GM23338 (cell line): Measurements from ENCODE around the gene HACD3. TPM values are rescaled to one million over a fixed set of nuclear protein-coding genes. Genes with fewer than 3 reads are reported as not detected.

Source experiments
- ATAC-seq: fragments of 200-7000 bp; cut with Tn5 transposase; 3 replicates; pipeline ENCODE4 v1.9.1; 2020
- DNase-seq: peaks from one replicate; pipeline ENCODE4 v3.0.0-alpha.2; 2015; ENCODE audit warnings: low spot score
- H2AFZ ChIP-seq: fragments of 200-600 bp; sonication (generic); 2 replicates; pipeline ENCODE4 v1.8.0; 2016; ENCODE audit warnings: antibody characterized with exemption, mild to moderate bottlenecking, moderate library complexity
- H3F3A ChIP-seq: fragments of 200-600 bp; sonication (generic); replicated peaks from 2 replicates; pipeline ENCODE4 v1.8.0; 2017; ENCODE audit warnings: antibody characterized with exemption, mixed run types, low read depth
- H3K27ac ChIP-seq: fragments of 200-600 bp; sonication (generic); 2 replicates; pipeline ENCODE4 v1.6.1; 2016; ENCODE audit warnings: low read depth
- H3K27me3 ChIP-seq: fragments of 200-600 bp; sonication (generic); 2 replicates; pipeline ENCODE4 v1.8.0; 2016; ENCODE audit warnings: mild to moderate bottlenecking, mixed run types, moderate library complexity; ENCODE audit not compliant: insufficient read depth
- H3K36me3 ChIP-seq: fragments of 200-600 bp; sonication (generic); 2 replicates; pipeline ENCODE4 v1.8.0; 2016; ENCODE audit warnings: mild to moderate bottlenecking; ENCODE audit not compliant: insufficient read depth
- H3K4me1 ChIP-seq: fragments of 200-600 bp; sonication (generic); 2 replicates; pipeline ENCODE4 v1.8.0; 2016; ENCODE audit warnings: mild to moderate bottlenecking, moderate library complexity; ENCODE audit not compliant: insufficient read depth
- H3K4me2 ChIP-seq: fragments of 200-600 bp; sonication (generic); 2 replicates; pipeline ENCODE4 v1.7.1; 2017; ENCODE audit warnings: mixed run types
- H3K4me3 ChIP-seq: fragments of 200-600 bp; sonication (generic); 2 replicates; pipeline ENCODE4 v1.6.1; 2016; ENCODE audit warnings: mixed run types
- H3K79me2 ChIP-seq: fragments of 200-600 bp; sonication (generic); replicated peaks from 2 replicates; pipeline ENCODE4 v1.8.0; 2017; ENCODE audit warnings: mild to moderate bottlenecking; ENCODE audit not compliant: insufficient read depth
- H3K9me2 ChIP-seq: fragments of 200-600 bp; sonication (generic); 2 replicates; pipeline ENCODE4 v1.8.0; 2017; ENCODE audit not compliant: insufficient read depth
- H4K20me1 ChIP-seq: fragments of 200-600 bp; sonication (generic); replicated peaks from 2 replicates; pipeline ENCODE4 v1.8.0; 2017; ENCODE audit warnings: mild to moderate bottlenecking; ENCODE audit not compliant: insufficient read depth
- H3K27ac Mint-ChIP-seq: 2 replicates; pipeline ENCODE4 v1.8.0; 2020; ENCODE audit warnings: inconsistent platforms, mild to moderate bottlenecking, moderate library complexity, mixed read lengths
- H3K27me3 Mint-ChIP-seq: 3 replicates; pipeline ENCODE4 v1.8.0; 2022; ENCODE audit warnings: low read depth, mild to moderate bottlenecking, moderate library complexity, mixed read lengths, inconsistent platforms; ENCODE audit not compliant: insufficient read depth, poor library complexity
- H3K36me3 Mint-ChIP-seq: 3 replicates; pipeline ENCODE4 v1.8.0; 2021; ENCODE audit warnings: low read depth, mild to moderate bottlenecking, inconsistent platforms, moderate library complexity, mixed read lengths
- H3K4me1 Mint-ChIP-seq: 3 replicates; pipeline ENCODE4 v1.8.0; 2020; ENCODE audit warnings: mild to moderate bottlenecking, inconsistent platforms, mixed read lengths
- H3K4me3 Mint-ChIP-seq: 3 replicates; pipeline ENCODE4 v1.8.0; 2021; ENCODE audit warnings: moderate library complexity, mild to moderate bottlenecking, inconsistent platforms, mixed read lengths
- H3K9me3 Mint-ChIP-seq: 3 replicates; pipeline ENCODE4 v1.8.0; 2020; ENCODE audit warnings: moderate library complexity, mild to moderate bottlenecking, inconsistent platforms, mixed read lengths
- CTCF ChIP-seq, 2 experiments: fragments of 200-600 bp in 1 of 2; sonication (generic) in 1 of 2; conservative IDR thresholded peaks; 2 replicates each; pipeline versions ENCODE4 v1.5.1 to v1.6.1; 2016 to 2017; ENCODE audit warnings: antibody characterized with exemption in 2 of 2, low read depth in 2 of 2, mild to moderate bottlenecking in 2 of 2, moderate library complexity in 1 of 2
- EZH2 ChIP-seq: fragments of 200-600 bp; sonication (generic); IDR thresholded peaks from one replicate; pipeline ENCODE4 v1.8.0; 2017; ENCODE audit warnings: antibody characterized with exemption, mild to moderate bottlenecking, low read depth; ENCODE audit not compliant: unreplicated experiment
- NANOG ChIP-seq: IDR thresholded peaks from 2 replicates; pipeline ENCODE4 v1.6.1; 2016; ENCODE audit warnings: antibody characterized with exemption, borderline replicate concordance
- ZNF331 ChIP-seq: fragments of 250-450 bp; sonication (Bioruptor Pico); IDR thresholded peaks from 2 replicates; pipeline ENCODE4 v1.5.0; 2020; ENCODE audit warnings: low read depth, mild to moderate bottlenecking, moderate library complexity
- ZNF462 ChIP-seq: fragments of 250-450 bp; sonication (Bioruptor Pico); IDR thresholded peaks from 2 replicates; pipeline ENCODE4 v1.5.0; 2020; ENCODE audit warnings: mild to moderate bottlenecking, moderate library complexity
- polyA plus RNA-seq: library from polyadenylated mRNA; unstranded; fragments of >200 nt; fragmentation: Nextera tagmentation; extraction: Ambion mirVana; gene quantifications from 2 replicates; pipeline ENCODE4 v1.2.1, GENCODE V29; 2016
- total RNA-seq: library from RNA; depleted of rRNA; stranded (reverse); fragments of >200 nt; shearing (Covaris generic); gene quantifications from 2 replicates; pipeline ENCODE4 v1.2.3, GENCODE V29; 2014
- TF ChIP-seq, protein P1 (sequence below): IDR thresholded peaks from one replicate; pipeline ENCODE4 v1.6.1; 2018; ENCODE audit warnings: antibody characterized with exemption; ENCODE audit not compliant: unreplicated experiment
- TF ChIP-seq, protein P2 (sequence below): IDR thresholded peaks from 2 replicates; pipeline ENCODE4 v1.6.1; 2016; ENCODE audit warnings: antibody characterized with exemption

HACD3 gene
- total and polyA plus RNA-seq, 2 experiments from 2014 or later = 123 to 131 TPM

- TF ChIP-seq, protein P1, sequence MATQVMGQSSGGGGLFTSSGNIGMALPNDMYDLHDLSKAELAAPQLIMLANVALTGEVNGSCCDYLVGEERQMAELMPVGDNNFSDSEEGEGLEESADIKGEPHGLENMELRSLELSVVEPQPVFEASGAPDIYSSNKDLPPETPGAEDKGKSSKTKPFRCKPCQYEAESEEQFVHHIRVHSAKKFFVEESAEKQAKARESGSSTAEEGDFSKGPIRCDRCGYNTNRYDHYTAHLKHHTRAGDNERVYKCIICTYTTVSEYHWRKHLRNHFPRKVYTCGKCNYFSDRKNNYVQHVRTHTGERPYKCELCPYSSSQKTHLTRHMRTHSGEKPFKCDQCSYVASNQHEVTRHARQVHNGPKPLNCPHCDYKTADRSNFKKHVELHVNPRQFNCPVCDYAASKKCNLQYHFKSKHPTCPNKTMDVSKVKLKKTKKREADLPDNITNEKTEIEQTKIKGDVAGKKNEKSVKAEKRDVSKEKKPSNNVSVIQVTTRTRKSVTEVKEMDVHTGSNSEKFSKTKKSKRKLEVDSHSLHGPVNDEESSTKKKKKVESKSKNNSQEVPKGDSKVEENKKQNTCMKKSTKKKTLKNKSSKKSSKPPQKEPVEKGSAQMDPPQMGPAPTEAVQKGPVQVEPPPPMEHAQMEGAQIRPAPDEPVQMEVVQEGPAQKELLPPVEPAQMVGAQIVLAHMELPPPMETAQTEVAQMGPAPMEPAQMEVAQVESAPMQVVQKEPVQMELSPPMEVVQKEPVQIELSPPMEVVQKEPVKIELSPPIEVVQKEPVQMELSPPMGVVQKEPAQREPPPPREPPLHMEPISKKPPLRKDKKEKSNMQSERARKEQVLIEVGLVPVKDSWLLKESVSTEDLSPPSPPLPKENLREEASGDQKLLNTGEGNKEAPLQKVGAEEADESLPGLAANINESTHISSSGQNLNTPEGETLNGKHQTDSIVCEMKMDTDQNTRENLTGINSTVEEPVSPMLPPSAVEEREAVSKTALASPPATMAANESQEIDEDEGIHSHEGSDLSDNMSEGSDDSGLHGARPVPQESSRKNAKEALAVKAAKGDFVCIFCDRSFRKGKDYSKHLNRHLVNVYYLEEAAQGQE = no peak
Measured at GRCh38 chr15:65494076-65494475, 36.2 kb upstream of the HACD3 start (continued).

DNA sequence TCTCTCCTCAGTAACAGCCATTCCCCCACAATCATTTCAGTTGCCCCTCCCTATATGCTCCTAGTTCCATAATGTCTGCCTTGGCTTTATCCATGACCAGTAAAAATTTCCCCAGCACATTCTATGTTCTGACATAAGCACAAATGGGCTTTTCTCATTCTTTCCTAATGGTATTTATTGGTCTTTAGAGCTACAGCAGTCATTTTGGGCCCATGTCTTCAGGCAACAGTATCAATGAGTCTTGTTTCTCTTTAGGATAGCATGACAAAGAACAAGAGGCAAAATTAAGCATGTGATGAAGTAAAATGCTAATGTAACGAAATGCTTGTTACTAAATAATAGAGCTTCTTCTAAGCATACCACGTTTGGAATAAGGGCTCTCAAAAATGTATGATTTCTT, 20.9 kb upstream of the HACD3 start:
- no peak overlapping the region for H3K27ac Mint-ChIP-seq
- no peak overlapping the region for H3K4me3 Mint-ChIP-seq
- ATAC-seq = no peak

DNA sequence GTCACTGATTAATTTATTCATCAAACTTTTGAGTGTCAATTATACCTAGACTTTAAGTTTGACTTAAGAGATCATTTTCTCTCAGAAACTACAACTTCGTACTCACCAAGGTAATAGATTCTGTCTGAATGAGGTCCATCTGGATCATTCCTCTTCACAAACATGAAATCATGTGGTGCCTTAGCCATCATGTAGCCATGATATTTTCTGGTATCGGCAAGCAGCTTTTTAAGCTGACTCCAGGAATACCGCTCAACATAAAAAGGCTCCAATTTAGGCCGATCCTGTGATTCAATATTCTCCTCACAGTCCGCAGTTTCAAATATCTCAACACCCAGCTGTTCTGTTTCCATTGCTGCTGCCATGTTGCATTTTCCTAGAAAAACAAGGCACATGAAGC, 18.1 kb upstream of the HACD3 start:
- ATAC-seq = no peak
- no peak overlapping the region for H3K4me3 ChIP-seq
- H4K20me1 ChIP-seq = peaks cover 30% of the 10 kb centered on the region
- TF ChIP-seq NANOG = no peak
- no peak for TF ChIP-seq EZH2
- TF ChIP-seq CTCF (conservative IDR thresholded peaks at IDR 0.05; ENCODE audit: low read depth in 2 of 2) = no peak
- no peak for TF ChIP-seq ZNF462 (CRISPR knock-in tag)

More for the DNA sequence above, 20.9 kb upstream of the HACD3 start:
- no peak for DNase-seq
- H3K9me3 Mint-ChIP-seq = no peaks in the 10 kb centered on the region
- Histone ChIP-seq H3F3A (0 out of 2 replicates have a peak, but pooled peaks cover 4% of the 10 kb centered on the region), H3K27me3 (no peaks in the 10 kb centered on the region), H4K20me1 (peaks cover 22% of the 10 kb centered on the region), H3K4me3 (no peak overlapping the region), H3K36me3 (peaks cover 23% of the 10 kb centered on the region), H3K9me2 (no peaks in the 10 kb centered on the region), H3K79me2 (peaks cover 6% of the 10 kb centered on the region), H3K4me1 (no peaks in the 10 kb centered on the region), H3K4me2 (no peak overlapping the region), H2AFZ (no peak overlapping the region), H3K27ac (no peak overlapping the region)
- H3K4me1 Mint-ChIP-seq = no peaks in the 10 kb centered on the region
- H3K36me3 Mint-ChIP-seq = peaks cover 30% of the 10 kb centered on the region
- TF ChIP-seq, protein P2, sequence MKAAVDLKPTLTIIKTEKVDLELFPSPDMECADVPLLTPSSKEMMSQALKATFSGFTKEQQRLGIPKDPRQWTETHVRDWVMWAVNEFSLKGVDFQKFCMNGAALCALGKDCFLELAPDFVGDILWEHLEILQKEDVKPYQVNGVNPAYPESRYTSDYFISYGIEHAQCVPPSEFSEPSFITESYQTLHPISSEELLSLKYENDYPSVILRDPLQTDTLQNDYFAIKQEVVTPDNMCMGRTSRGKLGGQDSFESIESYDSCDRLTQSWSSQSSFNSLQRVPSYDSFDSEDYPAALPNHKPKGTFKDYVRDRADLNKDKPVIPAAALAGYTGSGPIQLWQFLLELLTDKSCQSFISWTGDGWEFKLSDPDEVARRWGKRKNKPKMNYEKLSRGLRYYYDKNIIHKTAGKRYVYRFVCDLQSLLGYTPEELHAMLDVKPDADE = no peak
- no peak for TF ChIP-seq ZNF331
- H3K27me3 Mint-ChIP-seq = peaks cover 5% of the 10 kb centered on the region

More for the DNA sequence above, 18.1 kb upstream of the HACD3 start:
- H3K4me1 ChIP-seq = peaks cover 7% of the 10 kb centered on the region
- peaks cover 24% of the 10 kb centered on the region for H3K36me3 Mint-ChIP-seq
- H3K9me3 Mint-ChIP-seq = no peaks in the 10 kb centered on the region
- H3K79me2 ChIP-seq = peaks cover 32% of the 10 kb centered on the region
- H3K36me3 ChIP-seq = peaks cover 16% of the 10 kb centered on the region
- H3K4me3 Mint-ChIP-seq = no peak overlapping the region
- no peak overlapping the region for H3K27ac Mint-ChIP-seq
- peaks cover 3% of the 10 kb centered on the region for H3K27me3 Mint-ChIP-seq
- peaks cover 10% of the 10 kb centered on the region; the same call in 1 of the 2 replicates for H3F3A ChIP-seq
- H3K4me2 ChIP-seq = no peak overlapping the region
- no peak overlapping the region for H2AFZ ChIP-seq
- peaks cover 3% of the 10 kb centered on the region; the same call in 2 of the 3 replicates for H3K4me1 Mint-ChIP-seq
- DNase-seq = no peak
- no peak overlapping the region for H3K27ac ChIP-seq
- H3K27me3 ChIP-seq = no peaks in the 10 kb centered on the region
- no peaks in the 10 kb centered on the region for H3K9me2 ChIP-seq
